GM19468 (cell line): Measurements from ENCODE around the gene TSC22D4.
"Not testable (repeated sequence)": the region's sequence is repeated elsewhere in the genome, so short reads cannot be mapped to it uniquely, and the experiment has no call there.

Experiments
- ATAC-seq: cut with Tn5 transposase; IDR thresholded peaks from one replicate; pipeline ENCODE4 v1.9.1; 2021; ENCODE audit warnings: mild to moderate bottlenecking, moderate library complexity, moderate number of reproducible peaks; ENCODE audit not compliant: unreplicated experiment; ENCODE audit errors: extremely low read depth

TSC22D4 gene

DNA sequence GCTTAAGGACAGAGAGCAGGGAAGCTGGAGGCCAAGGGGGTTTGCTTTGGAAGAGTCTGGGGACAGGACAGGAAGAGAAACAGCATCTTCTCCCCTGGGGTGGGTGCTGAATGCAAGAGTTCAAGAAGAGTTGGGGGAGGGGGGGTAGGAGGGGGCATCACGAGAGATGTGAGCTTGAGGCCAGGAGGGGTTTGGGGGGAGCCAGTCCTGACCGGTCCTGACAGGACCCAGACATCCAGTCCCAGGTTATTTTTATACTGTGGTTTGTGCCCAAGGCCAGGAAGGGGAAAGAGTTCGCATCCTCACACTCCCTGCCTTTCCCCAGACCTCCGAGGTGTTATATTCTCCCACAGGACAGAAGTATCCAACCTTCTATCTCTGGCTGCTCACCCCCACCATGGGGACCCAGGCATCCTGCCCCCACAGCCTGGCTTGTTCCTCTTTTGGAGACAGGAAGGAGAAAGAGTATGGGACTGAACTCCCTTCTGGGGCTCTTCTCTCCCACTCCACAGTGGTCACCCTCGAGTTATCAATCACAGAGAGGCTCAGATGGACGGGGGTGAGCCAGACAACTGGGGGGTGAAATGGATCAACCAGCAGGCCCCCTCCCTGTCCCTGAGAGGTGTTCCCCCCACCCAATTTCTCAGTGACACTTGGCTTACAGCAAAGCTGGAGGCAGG is 2.8 kb downstream of the TSC22D4 start:
- ATAC-seq = no peak

DNA sequence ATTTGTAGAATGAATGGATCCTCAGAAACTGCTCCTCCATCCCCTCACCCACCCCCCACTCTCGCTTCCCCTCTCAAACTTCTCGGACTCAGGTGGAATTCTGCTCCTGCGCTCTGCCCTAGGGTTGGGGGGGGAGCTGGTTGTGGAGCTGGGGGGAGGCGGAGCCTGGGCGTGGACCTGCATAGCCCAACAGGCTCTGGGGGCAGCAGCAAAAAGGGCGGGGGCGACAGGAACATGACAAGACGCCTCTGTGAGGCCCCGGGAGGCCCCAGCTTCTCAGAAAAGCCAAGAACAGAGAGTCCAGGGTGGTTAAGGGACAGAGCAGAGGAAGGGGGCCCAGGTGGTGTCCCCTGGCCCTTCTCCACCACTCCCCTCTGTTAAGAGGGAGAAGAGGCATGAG is 3.5 kb downstream of the TSC22D4 start:
- no peak for ATAC-seq

DNA sequence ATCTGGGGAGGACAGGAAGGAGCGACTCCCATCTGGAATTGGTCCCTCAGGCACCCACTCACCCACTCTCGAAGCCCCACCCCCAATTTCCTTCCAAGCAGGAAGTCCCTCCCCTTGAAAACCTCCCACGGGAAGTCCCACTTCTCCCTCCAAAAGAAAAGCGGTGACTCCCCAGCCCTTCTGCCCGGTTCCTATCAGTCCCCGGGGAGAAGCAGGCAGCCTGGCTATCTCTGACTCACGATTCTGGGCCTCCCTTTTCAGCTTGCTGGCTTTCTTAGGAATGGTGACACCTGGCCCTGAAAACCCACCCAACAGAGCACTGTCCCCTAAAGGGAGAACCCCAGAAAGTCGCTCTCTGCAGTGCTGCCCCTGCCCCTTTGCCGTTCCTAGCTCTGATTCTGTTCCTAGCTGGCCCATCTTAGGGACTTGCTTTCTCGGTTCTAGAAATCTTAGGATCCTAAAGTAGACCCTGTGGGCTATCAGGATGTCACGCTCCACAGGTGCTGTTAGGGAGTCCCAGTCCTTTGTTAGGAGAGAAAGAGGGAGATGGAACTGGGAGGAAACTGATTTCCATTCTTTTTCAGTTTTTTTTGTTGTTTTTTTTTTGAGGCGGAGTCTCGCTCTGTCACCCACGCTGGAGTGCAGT is 6.0 kb downstream of the TSC22D4 start:
- ATAC-seq = no peak

- ATAC-seq = no peak
These were observed 6.7 kb downstream of the TSC22D4 start for GRCh38 chr7:100472121-100472851.

DNA sequence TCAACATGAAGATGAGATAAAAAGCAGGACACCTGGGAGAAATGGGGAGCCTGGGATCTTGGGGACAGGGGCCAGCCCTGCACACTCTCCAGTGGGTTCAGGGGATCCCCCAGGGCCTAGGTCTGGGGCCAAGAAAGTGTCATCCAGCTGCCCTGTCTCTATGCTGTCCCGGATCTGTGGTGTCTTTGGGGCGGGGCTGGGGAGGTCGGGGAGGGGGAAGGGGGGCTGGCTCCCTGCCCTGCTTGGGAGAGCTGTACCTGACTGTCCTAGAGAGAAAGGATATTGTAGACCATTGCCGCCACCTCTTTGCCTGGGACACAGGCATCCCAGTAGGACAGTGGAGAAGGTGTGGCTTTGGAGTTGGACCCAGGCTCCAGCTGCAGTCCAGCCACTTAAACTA is 8.0 kb downstream of the TSC22D4 start:
- no peak for ATAC-seq

DNA sequence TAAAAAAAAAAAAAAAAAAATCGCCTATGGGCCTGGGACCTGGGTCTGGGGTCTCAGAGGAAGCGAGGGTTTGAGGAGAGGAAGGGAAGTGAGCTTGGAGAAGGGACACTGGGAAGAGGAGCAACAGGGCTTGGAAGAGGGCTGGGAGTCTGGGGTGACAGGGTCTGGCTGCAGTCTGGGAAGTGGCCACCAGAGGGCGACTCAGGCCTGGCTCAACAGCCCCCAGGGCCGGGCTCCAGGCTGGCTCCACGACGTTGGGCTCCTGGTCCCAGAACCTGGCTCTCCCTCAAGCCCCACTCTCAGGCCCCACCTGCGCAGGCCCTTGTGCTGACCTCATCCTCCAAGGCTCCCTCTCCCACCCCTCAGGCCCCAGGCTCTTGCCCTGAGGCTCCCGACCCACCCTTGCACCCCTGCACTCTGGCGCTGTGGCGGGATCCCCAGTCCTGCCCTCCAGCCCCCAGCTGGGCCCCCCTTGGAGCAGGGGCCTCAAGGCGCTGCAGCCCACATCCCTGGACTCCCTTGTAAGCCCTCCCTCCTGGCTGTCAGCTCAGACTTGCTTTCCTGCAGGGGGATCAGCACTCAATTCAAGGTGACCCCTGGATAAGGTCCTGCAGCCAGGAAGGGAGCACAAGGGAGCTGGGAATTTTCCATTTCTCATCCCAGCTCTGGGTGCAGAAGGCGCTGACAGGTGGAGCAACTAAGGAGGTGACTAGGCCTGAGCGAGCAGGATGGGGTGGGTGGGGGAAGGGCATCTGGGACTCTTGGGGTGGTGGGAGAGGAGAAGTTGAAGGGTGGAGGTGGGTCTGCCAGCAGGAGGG is 9.6 kb downstream of the TSC22D4 start:
- ATAC-seq = no peak

DNA sequence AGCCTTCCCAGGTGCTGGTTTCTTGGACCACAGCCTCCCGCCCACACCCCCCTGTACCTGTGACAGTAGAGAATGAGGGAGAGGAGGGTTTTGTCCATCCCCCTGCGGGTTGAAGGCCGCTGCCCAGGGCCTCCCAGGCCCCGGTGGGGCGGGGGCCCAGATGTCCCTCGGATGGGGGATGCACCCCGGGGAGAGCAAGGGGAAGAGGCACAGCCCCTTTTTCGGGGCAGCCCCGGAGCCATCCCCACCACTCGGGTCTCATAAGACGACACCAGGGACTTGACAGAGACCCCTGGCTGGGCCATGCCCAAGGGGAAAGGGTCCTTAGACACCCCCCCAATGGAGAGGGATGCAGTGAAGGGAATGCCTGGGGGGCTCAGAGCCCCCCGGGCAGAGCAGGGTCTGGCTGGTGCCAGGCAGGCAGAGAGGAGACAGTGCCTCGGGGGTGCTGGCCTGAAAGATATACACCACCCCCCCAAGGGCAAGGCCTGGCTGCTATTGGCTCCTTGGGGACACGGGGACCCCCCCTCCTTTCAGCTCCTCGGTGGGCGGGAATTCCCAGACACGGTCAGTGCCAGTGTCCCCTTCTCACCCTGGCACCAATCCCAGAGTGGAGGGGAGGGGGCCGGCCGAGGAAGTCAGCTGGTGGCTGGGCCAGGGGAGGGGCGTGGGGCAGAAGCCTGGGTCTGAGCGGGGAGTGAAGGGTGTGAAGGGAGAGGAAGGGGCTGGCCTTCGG is 11.2 kb downstream of the TSC22D4 start:
- no peak for ATAC-seq

- ATAC-seq = no peak
These were observed 12.1 kb downstream of the TSC22D4 start for GRCh38 chr7:100466653-100467605.

DNA sequence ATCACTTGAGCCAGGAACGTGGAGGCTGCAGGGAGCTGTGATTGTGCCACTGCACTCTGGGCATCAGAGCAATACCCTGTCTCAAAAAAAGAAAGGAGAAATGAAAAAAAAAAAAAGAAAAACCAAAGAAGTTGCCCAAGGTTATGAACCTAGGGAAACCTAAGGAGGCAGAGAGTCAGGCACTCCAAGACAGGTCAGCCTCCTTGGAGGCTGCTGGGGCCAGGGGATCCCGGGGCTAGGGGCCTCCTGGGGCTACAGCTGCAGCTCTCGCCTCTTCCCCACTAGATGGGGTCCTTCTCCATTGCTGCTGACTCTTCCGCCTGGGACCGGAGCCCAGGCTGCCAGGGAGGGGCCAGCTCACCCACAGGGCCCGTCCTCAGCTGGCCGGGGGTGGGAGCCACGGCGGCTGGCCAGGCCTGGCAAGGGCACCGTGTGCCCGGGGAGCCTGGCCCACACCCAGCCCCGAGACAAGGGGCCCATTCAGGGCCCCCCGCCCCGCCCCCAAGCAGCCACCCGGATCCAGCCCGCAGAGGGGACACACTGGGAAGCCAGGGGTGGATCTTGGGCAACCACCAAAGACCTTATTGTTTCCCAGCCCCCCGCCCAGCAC is 13.2 kb downstream of the TSC22D4 start:
- no peak for ATAC-seq

GRCh38 chr7:100465299-100465698 is 13.7 kb downstream of the TSC22D4 start:
- no peak for ATAC-seq

GRCh38 chr7:100464791-100465190 is 14.2 kb downstream of the TSC22D4 start:
- ATAC-seq = no peak

- no peak for ATAC-seq
These were observed 14.8 kb downstream of the TSC22D4 start, which contains the start of gene SPACDR for GRCh38 chr7:100464210-100464660. TSS of gene SPACDR (minus strand) at chr7:100464260. CDS start at chr7:100464025, 235 bp downstream.

GRCh38 chr7:100457033-100457432 is 22.0 kb downstream of the TSC22D4 start:
- ATAC-seq = no peak

DNA sequence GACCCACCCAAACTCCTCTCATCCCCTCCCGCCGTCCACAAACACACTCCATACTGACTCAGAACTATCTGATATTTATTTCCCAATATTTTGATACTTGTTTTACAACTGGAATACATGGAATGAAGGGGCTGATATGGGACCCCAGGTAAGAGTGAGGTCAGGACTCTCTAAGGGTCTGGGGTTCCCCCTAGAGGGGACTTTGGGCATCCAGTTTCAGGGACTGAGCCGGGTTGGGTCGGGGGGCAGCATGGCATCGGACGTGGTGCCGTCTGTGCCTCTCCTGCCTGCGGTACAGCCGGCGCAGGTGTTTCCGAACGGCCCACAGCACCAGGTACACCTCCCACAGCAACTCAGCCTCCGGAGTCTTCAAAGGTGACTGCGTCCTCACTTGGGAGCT is 22.5 kb downstream of the TSC22D4 start:
- ATAC-seq = no peak

GRCh38 chr7:100455206-100455605 is 23.8 kb downstream of the TSC22D4 start:
- no peak for ATAC-seq

- ATAC-seq = not testable (repeated sequence)
These were observed 25.2 kb downstream of the TSC22D4 start for GRCh38 chr7:100453854-100454253.

DNA sequence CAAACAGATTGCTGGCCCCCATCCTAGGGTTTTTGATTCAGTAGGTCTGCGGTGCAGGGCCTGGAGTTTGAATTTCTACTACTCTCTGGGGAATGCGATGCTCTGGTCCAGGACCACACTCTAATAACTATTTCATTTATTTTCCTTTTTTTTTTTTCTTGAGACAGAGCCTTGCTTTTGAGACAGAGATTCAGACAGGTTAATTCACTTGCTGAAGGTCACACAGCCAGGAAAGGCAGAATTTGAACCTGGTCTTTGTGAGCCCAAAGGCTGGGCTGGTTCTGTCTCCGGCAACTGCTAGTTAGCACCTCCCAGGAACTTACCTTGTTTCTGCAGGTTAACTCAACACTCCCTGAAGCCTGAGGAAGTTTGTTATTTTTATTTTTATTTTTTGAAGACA is 26.5 kb downstream of the TSC22D4 start:
- no peak for ATAC-seq

- no peak for ATAC-seq
These were observed 29.7 kb downstream of the TSC22D4 start for GRCh38 chr7:100449190-100449795.
